Measurements from ENCODE around the gene COL6A5. TPM values are rescaled to one million over a fixed set of nuclear protein-coding genes. Genes with fewer than 3 reads are reported as not detected.
A peak's percentile ranks its signal among the peaks of the same experiment; 100 is the strongest.

COL6A5 gene
- total RNA-seq, 2 donors from 2014 or later: not detected

DNA sequence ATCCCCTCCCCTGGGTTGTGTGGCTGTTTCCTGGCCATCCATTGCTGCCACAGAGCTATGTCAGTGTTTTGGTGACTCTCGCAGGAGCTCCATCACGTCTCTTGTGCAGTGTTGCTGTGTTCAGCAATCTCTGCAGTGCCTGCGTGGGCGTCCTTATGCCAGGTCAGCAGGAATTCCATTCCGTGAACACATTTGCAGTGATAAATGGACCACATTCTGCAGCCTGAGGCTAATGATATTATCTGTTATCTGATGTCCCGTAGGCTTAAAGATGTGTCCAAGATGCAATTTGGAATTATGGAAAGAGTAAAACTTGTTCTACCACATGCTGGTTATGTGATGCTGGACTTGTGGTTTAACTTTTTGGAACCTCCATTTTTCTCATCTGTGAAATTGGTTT is 146.0 kb downstream of the COL6A5 start:
- Mint-ChIP-seq H3K27ac (no peak overlapping the region), H3K36me3 (ENCODE audit: low read depth) (no peaks in the 10 kb centered on the region), H3K27me3 (peaks cover 4% of the 10 kb centered on the region), H3K4me1 (no peaks in the 10 kb centered on the region), H3K4me3 (no peak overlapping the region), H3K9me3 (no peaks in the 10 kb centered on the region)
- ATAC-seq (replicated peaks): no peak

DNA sequence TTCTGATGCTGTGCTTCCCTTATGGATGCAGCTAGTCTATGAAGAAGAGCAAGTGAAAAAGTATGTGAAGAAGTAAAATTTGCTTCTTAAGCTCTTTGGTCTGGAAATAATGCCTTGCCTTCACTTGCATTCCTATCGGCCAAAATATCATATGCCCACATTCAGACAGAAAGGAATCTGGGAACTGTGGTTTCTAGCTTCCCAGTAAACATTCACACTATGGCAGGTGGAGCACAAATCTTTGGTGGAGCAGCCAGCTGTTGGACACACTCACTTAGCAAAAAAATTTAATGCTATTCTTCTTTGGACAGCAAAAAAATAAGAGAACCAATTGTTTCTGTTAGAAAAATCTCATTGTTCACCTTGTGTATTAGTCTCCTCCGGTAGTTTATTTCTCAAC is 159.2 kb downstream of the COL6A5 start:
- no peak for ATAC-seq (replicated peaks)
- Mint-ChIP-seq H3K36me3 (ENCODE audit: low read depth) (no peaks in the 10 kb centered on the region), H3K9me3 (no peaks in the 10 kb centered on the region)

DNA sequence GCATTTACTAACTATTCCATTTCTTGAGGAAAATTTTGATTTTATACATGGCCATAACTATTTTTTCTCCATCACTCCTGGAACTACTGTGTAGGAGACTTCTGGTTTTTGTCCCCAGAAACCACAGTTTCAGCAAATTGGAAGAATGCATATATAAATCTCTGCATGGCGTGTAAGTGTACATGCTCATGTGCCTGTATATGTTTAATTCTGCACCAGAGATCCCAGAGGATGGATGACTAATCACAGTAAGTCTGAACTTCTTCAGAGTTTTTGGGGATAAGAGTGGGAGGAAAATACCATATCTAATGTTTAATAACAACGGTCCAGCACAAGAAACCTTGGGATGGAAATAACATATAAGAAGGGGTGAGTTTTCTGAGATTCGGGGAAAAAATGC is 160.6 kb downstream of the COL6A5 start:
- H3K27me3 Mint-ChIP-seq: peaks cover 38% of the 10 kb centered on the region
- no peak overlapping the region for H3K4me3 Mint-ChIP-seq
- no peaks in the 10 kb centered on the region for H3K36me3 Mint-ChIP-seq (ENCODE audit: low read depth)
- H3K4me1 Mint-ChIP-seq: no peaks in the 10 kb centered on the region
- no peaks in the 10 kb centered on the region for H3K9me3 Mint-ChIP-seq
- H3K27ac Mint-ChIP-seq: no peak overlapping the region
- ATAC-seq (replicated peaks): no peak

More for the DNA sequence above, 159.2 kb downstream of the COL6A5 start:
- Mint-ChIP-seq H3K27ac (no peak overlapping the region), H3K4me3 (no peak overlapping the region), H3K4me1 (no peaks in the 10 kb centered on the region), H3K27me3 (peaks cover 32% of the 10 kb centered on the region)

DNA sequence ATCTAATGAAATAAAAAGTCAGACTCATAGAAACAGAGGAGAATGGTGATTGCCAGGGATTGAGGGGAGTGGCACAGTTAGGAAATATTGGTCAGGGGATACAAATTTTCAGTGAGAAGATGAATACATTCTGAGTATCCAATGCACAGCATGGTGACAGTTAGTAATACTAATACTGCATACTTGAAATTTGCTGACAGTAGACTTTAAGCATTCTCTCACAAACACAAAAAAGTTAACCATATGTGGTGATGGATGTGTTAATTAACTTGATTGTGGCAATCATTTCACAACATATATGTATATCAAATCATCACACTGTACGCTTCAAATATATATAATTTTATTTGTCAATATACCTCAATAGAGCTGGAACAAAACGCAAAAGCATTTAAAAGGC is 162.3 kb downstream of the COL6A5 start:
- Mint-ChIP-seq H3K4me1 (no peaks in the 10 kb centered on the region), H3K27me3 (peaks cover 51% of the 10 kb centered on the region), H3K4me3 (no peak overlapping the region), H3K36me3 (ENCODE audit: low read depth) (no peaks in the 10 kb centered on the region), H3K9me3 (no peaks in the 10 kb centered on the region), H3K27ac (no peak overlapping the region)
- no peak for ATAC-seq (replicated peaks)

DNA sequence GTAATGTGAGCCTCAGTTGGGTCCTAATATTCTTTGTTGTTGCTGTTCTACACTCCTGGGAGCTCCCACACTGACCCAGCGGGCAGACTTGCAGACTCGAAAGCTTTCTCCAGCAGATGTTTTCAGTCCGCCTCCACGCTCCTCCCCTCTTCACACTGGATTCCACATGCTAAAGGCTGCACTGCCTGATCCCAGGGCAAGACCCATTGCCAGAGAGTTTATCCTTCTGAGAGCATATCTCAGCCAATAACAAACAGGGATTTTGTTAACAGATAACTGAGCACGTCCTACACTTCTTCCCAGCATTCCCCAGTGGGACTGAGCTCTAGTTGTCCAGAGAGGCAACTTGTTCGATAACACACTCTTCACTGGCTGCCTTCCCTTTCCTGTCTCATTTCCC is 163.5 kb downstream of the COL6A5 start:
- Mint-ChIP-seq H3K4me3 (no peak overlapping the region), H3K4me1 (no peaks in the 10 kb centered on the region), H3K27ac (no peak overlapping the region), H3K9me3 (no peaks in the 10 kb centered on the region), H3K36me3 (ENCODE audit: low read depth) (no peaks in the 10 kb centered on the region), H3K27me3 (peaks cover 52% of the 10 kb centered on the region)
- no peak for ATAC-seq (replicated peaks)

DNA sequence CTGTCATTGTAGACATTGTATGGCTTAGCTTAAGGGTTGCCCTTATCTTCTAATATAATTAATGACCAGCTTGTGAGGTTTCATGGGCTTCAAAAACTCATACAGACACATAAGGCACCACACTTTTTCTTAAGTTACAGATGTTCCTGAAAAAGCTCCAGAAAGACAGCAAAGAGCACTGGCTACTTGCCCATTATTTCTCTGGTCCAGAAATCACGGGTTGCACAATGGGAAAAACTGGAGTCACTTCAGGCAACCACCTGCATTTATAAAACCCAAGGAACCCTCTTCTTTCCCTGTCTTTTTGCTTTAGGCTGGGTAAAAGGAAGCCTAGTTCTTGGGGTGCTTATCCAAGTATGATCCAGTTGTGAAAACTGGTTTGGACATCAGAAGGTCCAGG is 169.2 kb downstream of the COL6A5 start:
- Mint-ChIP-seq H3K27me3 (peaks cover 56% of the 10 kb centered on the region), H3K4me3 (no peak overlapping the region), H3K9me3 (no peaks in the 10 kb centered on the region), H3K27ac (no peak overlapping the region), H3K36me3 (ENCODE audit: low read depth) (no peaks in the 10 kb centered on the region), H3K4me1 (no peaks in the 10 kb centered on the region)
- no peak for ATAC-seq (replicated peaks)

DNA sequence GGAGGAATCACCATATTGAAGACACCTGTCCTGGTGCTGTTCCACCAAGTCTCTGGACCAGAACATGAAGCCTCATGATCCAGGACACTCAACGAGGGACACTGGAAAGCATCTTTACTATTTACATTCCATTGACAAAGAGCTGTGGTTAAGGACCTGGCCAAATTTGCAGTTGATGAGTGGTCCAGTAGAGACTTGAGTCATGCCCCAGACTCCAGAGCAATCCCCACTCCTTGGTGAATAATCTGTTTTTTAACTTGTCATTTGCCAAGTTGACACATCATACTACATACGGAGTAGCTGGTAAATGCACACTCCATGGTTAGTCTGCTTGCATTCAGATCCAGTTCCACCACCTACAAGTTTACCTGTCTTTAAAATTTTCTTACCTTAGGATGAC is 170.3 kb downstream of the COL6A5 start:
- Mint-ChIP-seq H3K4me3 (no peak overlapping the region), H3K4me1 (no peaks in the 10 kb centered on the region), H3K9me3 (no peaks in the 10 kb centered on the region), H3K27me3 (peaks cover 53% of the 10 kb centered on the region), H3K27ac (no peak overlapping the region), H3K36me3 (ENCODE audit: low read depth) (no peaks in the 10 kb centered on the region)
- ATAC-seq (replicated peaks): no peak

DNA sequence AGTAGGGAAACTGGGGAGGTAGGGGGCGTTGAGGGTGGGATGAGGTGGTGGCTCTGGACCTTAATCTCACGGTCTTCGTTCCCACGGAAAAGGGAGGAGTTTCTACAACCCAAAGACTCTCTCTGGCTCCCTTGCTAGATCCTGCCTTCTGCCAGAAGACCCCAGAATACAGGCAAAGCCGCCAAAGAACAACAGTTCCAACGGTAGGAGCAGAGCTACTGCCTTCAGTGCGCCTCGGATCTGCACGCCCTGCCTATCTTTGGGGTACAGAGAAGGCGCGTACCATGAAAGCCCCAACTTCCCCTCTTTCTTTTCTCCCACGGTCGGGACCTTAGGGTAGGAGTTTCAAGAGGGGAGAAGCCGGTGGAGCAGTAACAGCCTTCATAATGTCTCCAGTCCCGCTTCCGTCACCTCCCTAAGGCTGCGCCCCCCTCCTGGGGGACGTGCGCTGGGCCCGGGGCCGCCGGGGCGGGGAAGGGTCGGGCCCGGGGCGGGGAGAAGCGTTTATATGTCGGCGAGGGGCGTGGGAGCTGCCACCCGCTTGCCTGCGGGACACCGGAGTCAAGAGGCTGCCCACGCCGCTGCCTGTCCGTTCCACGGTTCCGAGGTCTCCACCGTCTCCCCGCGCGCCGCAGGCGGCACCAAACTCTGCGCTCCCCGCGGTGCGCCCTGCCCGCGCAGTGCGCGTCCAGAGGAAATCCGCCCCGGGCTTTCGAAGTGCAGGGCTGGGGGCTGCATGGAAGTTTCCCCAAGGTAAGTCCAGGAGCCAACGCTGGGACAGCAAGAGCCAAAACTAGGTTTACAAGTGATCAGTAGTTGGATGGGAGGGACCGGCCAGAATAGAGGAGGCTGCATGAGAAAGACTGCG is 171.4 kb downstream of the COL6A5 start, which contains the start of gene COL6A6:
TSS of gene COL6A6 (plus strand) at position 533 of the 868 bp plus-strand sequence. CDS start 43,188 bp downstream, outside the sequence.
- Mint-ChIP-seq H3K4me1 (no peaks in the 10 kb centered on the region), H3K4me3 (no peak within 1 kb of the TSS), H3K27ac (no peak within 1 kb of the TSS), H3K36me3 (ENCODE audit: low read depth) (no peaks in the 10 kb centered on the region), H3K27me3 (peaks cover 42% of the 10 kb centered on the region), H3K9me3 (no peaks in the 10 kb centered on the region)
- ATAC-seq (replicated peaks): no peak

DNA sequence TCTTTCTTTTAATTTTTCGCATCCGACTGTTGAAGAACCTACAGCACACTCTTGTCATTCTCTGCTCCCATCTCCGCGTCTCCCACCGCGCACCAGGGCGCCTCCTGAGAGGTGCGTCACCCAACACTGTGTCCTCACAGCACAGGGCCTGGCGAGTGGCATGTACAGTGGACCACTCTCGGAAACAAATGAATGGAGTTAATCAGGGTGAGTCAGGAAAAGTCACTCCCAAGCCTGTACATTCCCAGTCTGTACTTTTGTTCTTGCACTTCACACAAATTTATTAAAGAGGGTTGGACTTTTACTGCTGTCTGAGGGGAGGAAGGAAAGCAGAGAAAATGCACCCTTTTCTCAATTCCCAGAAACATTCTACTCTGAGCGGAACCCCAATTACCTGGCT is 172.1 kb downstream of the COL6A5 start:
- ATAC-seq (replicated peaks): no peak
- Mint-ChIP-seq H3K9me3 (no peaks in the 10 kb centered on the region), H3K36me3 (ENCODE audit: low read depth) (no peaks in the 10 kb centered on the region), H3K4me1 (no peaks in the 10 kb centered on the region), H3K4me3 (no peak overlapping the region), H3K27me3 (peaks cover 37% of the 10 kb centered on the region), H3K27ac (no peak overlapping the region)

DNA sequence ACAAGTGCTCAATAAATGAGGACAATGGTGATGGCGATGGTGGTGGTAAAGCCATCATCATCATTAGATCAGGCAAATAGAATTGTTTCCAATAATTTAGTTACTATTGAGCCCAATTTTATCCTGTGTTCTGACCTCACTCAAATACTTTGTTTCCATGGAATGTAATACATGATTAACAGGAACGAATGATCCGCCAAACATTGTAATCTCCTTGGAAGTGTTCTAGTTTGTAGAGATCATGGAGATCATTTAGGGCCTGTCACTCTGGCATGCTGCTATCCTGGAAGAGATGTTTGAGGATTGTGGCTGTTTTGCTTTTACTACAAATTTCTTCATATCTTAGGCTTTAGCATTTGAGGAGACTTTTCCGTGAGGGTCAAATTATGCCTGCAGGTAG is 174.3 kb downstream of the COL6A5 start:
- Mint-ChIP-seq H3K9me3 (no peaks in the 10 kb centered on the region), H3K4me3 (no peak overlapping the region), H3K27ac (no peak overlapping the region), H3K4me1 (no peaks in the 10 kb centered on the region), H3K27me3 (peaks cover 40% of the 10 kb centered on the region), H3K36me3 (ENCODE audit: low read depth) (no peaks in the 10 kb centered on the region)
- no peak for ATAC-seq (replicated peaks)

DNA sequence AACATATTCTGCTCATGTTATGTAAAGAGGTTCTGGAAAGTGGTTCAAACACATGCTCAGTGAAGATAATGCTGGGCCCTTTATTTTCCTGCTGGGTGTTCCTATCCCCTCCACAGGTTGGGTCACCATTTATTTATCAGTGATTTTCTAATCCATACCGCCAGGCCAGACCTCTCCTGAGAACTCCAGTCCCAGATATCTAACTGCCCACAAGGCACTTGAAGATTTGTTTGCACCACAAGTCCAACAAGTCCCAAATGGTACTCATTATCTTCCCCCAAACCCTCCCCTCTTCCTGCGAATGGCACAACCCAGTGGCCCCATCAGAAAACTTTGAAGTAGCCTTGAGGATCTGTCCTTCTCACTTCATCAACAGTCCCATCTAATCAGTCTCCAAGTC is 176.9 kb downstream of the COL6A5 start:
- no peak overlapping the region for H3K27ac Mint-ChIP-seq
- H3K36me3 Mint-ChIP-seq (ENCODE audit: low read depth): no peaks in the 10 kb centered on the region
- ATAC-seq (replicated peaks): no peak
- H3K4me3 Mint-ChIP-seq: no peak overlapping the region
- H3K9me3 Mint-ChIP-seq: no peaks in the 10 kb centered on the region
- peaks cover 34% of the 10 kb centered on the region for H3K27me3 Mint-ChIP-seq
- H3K4me1 Mint-ChIP-seq: no peaks in the 10 kb centered on the region

DNA sequence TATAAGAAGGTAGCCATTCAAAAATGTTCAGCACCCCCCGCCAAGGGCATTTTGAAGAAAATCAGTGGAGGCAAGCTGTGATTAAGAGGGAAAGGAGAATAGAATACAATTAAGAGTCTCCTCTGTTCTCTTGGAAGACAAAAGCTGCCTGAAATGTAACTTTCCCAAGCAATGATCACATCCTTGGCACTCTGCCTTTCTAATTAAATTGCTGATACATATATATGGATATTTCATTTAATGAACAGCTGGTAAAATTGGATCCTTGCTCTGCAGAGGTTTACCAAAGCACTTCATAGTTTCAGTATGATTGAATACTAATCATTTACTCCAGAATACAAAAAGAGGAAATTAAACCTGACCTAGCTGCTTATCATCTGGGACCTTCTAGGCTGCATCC is 182.0 kb downstream of the COL6A5 start:
- Mint-ChIP-seq H3K4me1 (peaks cover 11% of the 10 kb centered on the region), H3K9me3 (no peaks in the 10 kb centered on the region), H3K4me3 (no peak overlapping the region), H3K27me3 (peaks cover 23% of the 10 kb centered on the region), H3K36me3 (ENCODE audit: low read depth) (no peaks in the 10 kb centered on the region), H3K27ac (no peak overlapping the region)
- no peak for ATAC-seq (replicated peaks)

DNA sequence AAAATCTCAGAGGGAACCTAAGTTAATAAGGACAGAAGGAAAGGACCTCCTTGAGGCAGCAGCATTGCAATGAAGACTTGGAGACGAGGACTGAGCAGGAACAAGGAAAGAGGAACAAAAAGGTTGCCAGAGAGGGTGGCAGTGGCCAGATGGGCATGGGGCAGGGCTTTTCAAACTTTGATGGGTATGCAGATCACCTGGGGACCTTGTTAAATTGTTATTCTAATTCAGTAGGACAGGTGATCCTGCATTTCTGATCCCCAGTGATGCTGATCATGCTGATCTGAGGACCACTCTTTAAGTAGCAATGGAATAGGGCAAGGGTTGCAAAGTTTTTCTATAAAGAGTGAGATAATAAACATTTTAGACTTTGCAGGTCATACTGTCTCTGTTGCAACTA is 182.6 kb downstream of the COL6A5 start:
- H3K4me1 Mint-ChIP-seq: peaks cover 11% of the 10 kb centered on the region
- ATAC-seq (replicated peaks): no peak
- no peaks in the 10 kb centered on the region for H3K36me3 Mint-ChIP-seq (ENCODE audit: low read depth)
- no peak overlapping the region for H3K4me3 Mint-ChIP-seq
- H3K9me3 Mint-ChIP-seq: no peaks in the 10 kb centered on the region
- H3K27me3 Mint-ChIP-seq: peaks cover 16% of the 10 kb centered on the region
- H3K27ac Mint-ChIP-seq: no peak overlapping the region

DNA sequence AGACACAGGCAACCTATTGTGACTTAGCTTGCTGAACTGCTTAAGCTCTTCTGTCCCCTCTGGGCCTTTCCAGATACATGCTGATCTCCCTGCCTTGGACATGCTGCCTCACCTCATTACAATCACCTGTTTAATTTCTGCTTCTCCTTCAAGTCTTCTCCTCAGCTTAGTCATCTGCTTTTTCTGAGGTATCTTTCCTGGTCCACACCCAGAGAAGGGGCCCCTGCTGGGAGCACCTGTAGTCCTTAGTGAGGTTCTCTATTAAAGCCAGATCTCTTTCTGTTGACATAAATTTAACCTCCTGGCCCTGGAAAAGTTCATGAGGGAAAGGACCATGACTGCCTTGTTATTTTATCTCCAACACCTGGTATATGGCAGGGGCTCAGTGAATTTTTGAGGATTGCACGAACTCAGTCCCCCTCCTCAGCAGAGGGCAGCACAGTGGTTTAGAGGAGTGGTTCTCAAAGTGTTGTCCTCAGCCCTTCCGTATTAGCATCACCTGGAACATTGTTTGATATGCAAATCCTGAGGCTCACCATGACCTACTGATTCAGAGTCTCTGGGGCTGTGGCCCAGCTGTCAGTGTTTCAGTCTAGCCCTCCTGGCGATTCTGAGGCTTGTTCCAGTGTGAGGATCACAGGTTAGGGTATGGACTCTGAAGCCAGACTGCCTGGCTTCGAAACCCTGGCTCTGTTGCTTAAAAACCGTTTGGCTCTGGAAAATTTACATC is 184.2 kb downstream of the COL6A5 start:
- Mint-ChIP-seq H3K4me1 (peaks cover 11% of the 10 kb centered on the region), H3K4me3 (no peak overlapping the region), H3K36me3 (ENCODE audit: low read depth) (no peaks in the 10 kb centered on the region), H3K27me3 (peaks cover 7% of the 10 kb centered on the region), H3K27ac (peak overlapping the region; percentile 2), H3K9me3 (no peaks in the 10 kb centered on the region)
- peak; percentile 60 for ATAC-seq (replicated peaks)

DNA sequence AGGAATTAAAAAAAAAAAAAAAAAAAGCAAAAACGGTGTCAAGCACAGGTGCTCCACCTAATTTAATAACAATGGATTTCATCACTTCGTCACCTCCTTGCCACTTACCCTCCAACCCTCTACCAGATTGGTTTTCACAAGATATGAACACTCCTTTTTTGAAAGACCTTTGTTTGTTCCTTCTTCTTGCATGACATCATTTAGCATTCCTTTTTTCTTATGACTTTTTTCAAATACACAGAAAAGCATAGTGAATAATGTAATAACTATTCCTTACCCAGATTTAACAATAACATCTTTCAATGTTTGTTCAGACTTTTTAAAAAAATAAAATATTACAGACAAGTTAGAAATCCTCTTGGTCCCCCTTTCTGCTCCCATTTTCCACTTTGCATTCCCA is 187.8 kb downstream of the COL6A5 start:
- H3K4me1 Mint-ChIP-seq: peaks cover 11% of the 10 kb centered on the region
- no peaks in the 10 kb centered on the region for H3K9me3 Mint-ChIP-seq
- H3K27ac Mint-ChIP-seq: no peak overlapping the region
- no peaks in the 10 kb centered on the region for H3K36me3 Mint-ChIP-seq (ENCODE audit: low read depth)
- no peak overlapping the region for H3K4me3 Mint-ChIP-seq
- no peaks in the 10 kb centered on the region for H3K27me3 Mint-ChIP-seq
- ATAC-seq (replicated peaks): no peak

All from activated T-helper 17 cell treated with anti-CD3 and anti-CD28 coated beads, Interleukin-2, amount 50 U/mL, for 72 hours (primary cell).